HG02885 (cell line): ENCODE results near the gene DGCR2.
A peak's percentile ranks its signal among the peaks of the same experiment; 100 is the strongest.

ENCODE experiments used
- ATAC-seq: cut with Tn5 transposase; IDR thresholded peaks from one replicate; pipeline ENCODE4 v1.9.1; 2021; ENCODE audit warnings: mild to moderate bottlenecking; ENCODE audit not compliant: unreplicated experiment, poor library complexity

DGCR2 gene

GRCh38 chr22:19128946-19129727 lies 6.9 kb upstream of the DGCR2 start:
- ATAC-seq = no peak

GRCh38 chr22:19128009-19128401 lies 5.8 kb upstream of the DGCR2 start:
- no peak for ATAC-seq

- ATAC-seq = no peak
Observed at GRCh38 chr22:19127329-19128008, 5.3 kb upstream of the DGCR2 start.

GRCh38 chr22:19126309-19127273 lies 4.4 kb upstream of the DGCR2 start:
- ATAC-seq = no peak

GRCh38 chr22:19125474-19126308 lies 3.5 kb upstream of the DGCR2 start:
- no peak for ATAC-seq

- no peak for ATAC-seq
Observed at GRCh38 chr22:19125011-19125410, 2.8 kb upstream of the DGCR2 start.

GRCh38 chr22:19124377-19124776 lies 2.2 kb upstream of the DGCR2 start:
- ATAC-seq = no peak

GRCh38 chr22:19123936-19124335 lies 1.7 kb upstream of the DGCR2 start:
- ATAC-seq = no peak

GRCh38 chr22:19122752-19123492 lies 710 bp upstream of the DGCR2 start:
- no peak for ATAC-seq

- peak; percentile 23 for ATAC-seq
Observed at GRCh38 chr22:19121631-19122142, 525 bp downstream of the DGCR2 start.

GRCh38 chr22:19120829-19121630 lies 1.2 kb downstream of the DGCR2 start:
- ATAC-seq = no peak

GRCh38 chr22:19119949-19120348 lies 2.3 kb downstream of the DGCR2 start:
- ATAC-seq = no peak

GRCh38 chr22:19118329-19118880 lies 3.8 kb downstream of the DGCR2 start:
- ATAC-seq = no peak

- no peak for ATAC-seq
Observed at GRCh38 chr22:19117111-19117512, 5.1 kb downstream of the DGCR2 start.

GRCh38 chr22:19115628-19116027 lies 6.6 kb downstream of the DGCR2 start:
- ATAC-seq = no peak

GRCh38 chr22:19114984-19115552 lies 7.1 kb downstream of the DGCR2 start:
- ATAC-seq = no peak

GRCh38 chr22:19113429-19113828 lies 8.8 kb downstream of the DGCR2 start:
- ATAC-seq = no peak

GRCh38 chr22:19111584-19111983 lies 10.6 kb downstream of the DGCR2 start:
- no peak for ATAC-seq
